HG03521 (cell line): ENCODE results near the gene MZF1.

Experiments used
- ATAC-seq: cut with Tn5 transposase; IDR thresholded peaks from one replicate; pipeline ENCODE4 v1.9.1; 2021; ENCODE audit warnings: mild to moderate bottlenecking, moderate library complexity; ENCODE audit not compliant: unreplicated experiment

Gene MZF1

GRCh38 chr19:58570770-58571574 lies 2.2 kb downstream of the MZF1 start:
- no peak for ATAC-seq

GRCh38 chr19:58569943-58570670 lies 3.0 kb downstream of the MZF1 start:
- no peak for ATAC-seq

GRCh38 chr19:58569191-58569942 lies 3.8 kb downstream of the MZF1 start:
- no peak for ATAC-seq

GRCh38 chr19:58568453-58569130 lies 4.5 kb downstream of the MZF1 start:
- no peak for ATAC-seq

- ATAC-seq = no peak
Measured at GRCh38 chr19:58566989-58567388, 6.1 kb downstream of the MZF1 start.

- ATAC-seq = no peak
Measured at GRCh38 chr19:58563823-58564222, 9.3 kb downstream of the MZF1 start.

GRCh38 chr19:58563034-58563573 lies 10.0 kb downstream of the MZF1 start:
- no peak for ATAC-seq

GRCh38 chr19:58562122-58563033 lies 10.8 kb downstream of the MZF1 start:
- no peak for ATAC-seq

- no peak for ATAC-seq
Measured at GRCh38 chr19:58561373-58562121, 11.6 kb downstream of the MZF1 start.

- ATAC-seq = no peak
Measured at GRCh38 chr19:58560921-58561320, 12.2 kb downstream of the MZF1 start.

GRCh38 chr19:58560007-58560887 lies 12.9 kb downstream of the MZF1 start:
- ATAC-seq = no peak

GRCh38 chr19:58559275-58560006 lies 13.7 kb downstream of the MZF1 start:
- ATAC-seq = no peak

GRCh38 chr19:58558623-58559274 lies 14.4 kb downstream of the MZF1 start:
- peak; percentile 50 for ATAC-seq

GRCh38 chr19:58558066-58558622 lies 15.0 kb downstream of the MZF1 start, which contains the start of gene UBE2M:
Gene UBE2M (minus strand): TSS chr19:58558611. CDS start chr19:58558381, 230 bp downstream.
- peak; percentile 3 for ATAC-seq

- ATAC-seq = no peak
Measured at GRCh38 chr19:58557221-58558065, 15.7 kb downstream of the MZF1 start.
